Measurements from ENCODE around the gene SIPA1L3. TPM values are rescaled to one million over a fixed set of nuclear protein-coding genes. Genes with fewer than 3 reads are reported as not detected.

The SIPA1L3 gene
- total and polyA plus RNA-seq, 2 experiments from 2014 or later, result 15.7 to 54.1 TPM

- TF ChIP-seq POLR2AphosphoS5 (IDR thresholded peaks at IDR 0.05; ENCODE audit: low read depth), result 0 out of 2 replicates have a peak, but pooled peaks have one; percentile 55
- TF ChIP-seq CREB1 (CRISPR knock-in tag; IDR thresholded peaks at IDR 0.05; ENCODE audit: low read depth), result no peak
- TF ChIP-seq, protein P1, sequence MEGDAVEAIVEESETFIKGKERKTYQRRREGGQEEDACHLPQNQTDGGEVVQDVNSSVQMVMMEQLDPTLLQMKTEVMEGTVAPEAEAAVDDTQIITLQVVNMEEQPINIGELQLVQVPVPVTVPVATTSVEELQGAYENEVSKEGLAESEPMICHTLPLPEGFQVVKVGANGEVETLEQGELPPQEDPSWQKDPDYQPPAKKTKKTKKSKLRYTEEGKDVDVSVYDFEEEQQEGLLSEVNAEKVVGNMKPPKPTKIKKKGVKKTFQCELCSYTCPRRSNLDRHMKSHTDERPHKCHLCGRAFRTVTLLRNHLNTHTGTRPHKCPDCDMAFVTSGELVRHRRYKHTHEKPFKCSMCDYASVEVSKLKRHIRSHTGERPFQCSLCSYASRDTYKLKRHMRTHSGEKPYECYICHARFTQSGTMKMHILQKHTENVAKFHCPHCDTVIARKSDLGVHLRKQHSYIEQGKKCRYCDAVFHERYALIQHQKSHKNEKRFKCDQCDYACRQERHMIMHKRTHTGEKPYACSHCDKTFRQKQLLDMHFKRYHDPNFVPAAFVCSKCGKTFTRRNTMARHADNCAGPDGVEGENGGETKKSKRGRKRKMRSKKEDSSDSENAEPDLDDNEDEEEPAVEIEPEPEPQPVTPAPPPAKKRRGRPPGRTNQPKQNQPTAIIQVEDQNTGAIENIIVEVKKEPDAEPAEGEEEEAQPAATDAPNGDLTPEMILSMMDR (conservative IDR thresholded peaks at IDR 0.05; ENCODE audit: low read depth in 2 of 2), result no peak
Measured at GRCh38 chr19:37906869-37907734, at the start of gene SIPA1L3 (continued).

- no peak overlapping the region for H3K4me2 ChIP-seq
- Mint-ChIP-seq H3K4me1 (peaks cover 18% of the 10 kb centered on the region), H3K36me3 (ENCODE audit: low read depth) (peaks cover 4% of the 10 kb centered on the region), H3K27me3 (ENCODE audit: insufficient read depth, low read depth, poor library complexity) (peaks cover 4% of the 10 kb centered on the region), H3K4me3 (no peak overlapping the region), H3K27ac (no peak overlapping the region), H3K9me3 (peaks cover 17% of the 10 kb centered on the region)
- no peak overlapping the region for H3K27ac ChIP-seq (ENCODE audit: low read depth)
- peaks cover 20% of the 10 kb centered on the region for H3K4me1 ChIP-seq (ENCODE audit: insufficient read depth)
- H3K79me2 ChIP-seq (replicated peaks; ENCODE audit: insufficient read depth), result no peaks in the 10 kb centered on the region
- ATAC-seq (no peak), DNase-seq (ENCODE audit: low spot score) (no peak)
- H3K27me3 ChIP-seq (ENCODE audit: insufficient read depth), result no peaks in the 10 kb centered on the region
- H4K20me1 ChIP-seq (replicated peaks; ENCODE audit: insufficient read depth), result no peaks in the 10 kb centered on the region
- H2AFZ ChIP-seq, result peak overlapping the region; percentile 10; the same call in 1 of the 2 replicates
- no peak overlapping the region for H3K4me3 ChIP-seq
- H3K9me2 ChIP-seq (ENCODE audit: insufficient read depth), result peaks cover 3% of the 10 kb centered on the region; the same call in 1 of the 2 replicates
- H3F3A ChIP-seq (replicated peaks; ENCODE audit: low read depth), result 0 out of 2 replicates have a peak, but pooled peaks cover 4% of the 10 kb centered on the region
- H3K36me3 ChIP-seq (ENCODE audit: insufficient read depth), result no peaks in the 10 kb centered on the region
- TF ChIP-seq EZH2 (IDR thresholded peaks at IDR 0.05; ENCODE audit: low read depth, unreplicated experiment), result no peak
- TF ChIP-seq CREB1 (CRISPR knock-in tag; IDR thresholded peaks at IDR 0.05; ENCODE audit: low read depth), result no peak
- TF ChIP-seq JUNB (IDR thresholded peaks at IDR 0.05; ENCODE audit: unreplicated experiment), result no peak
- TF ChIP-seq EZH2phosphoT487 (IDR thresholded peaks at IDR 0.05; ENCODE audit: unreplicated experiment), result no peak
- no peak for TF ChIP-seq ZNF114 (CRISPR knock-in tag; IDR thresholded peaks at IDR 0.05)
- TF ChIP-seq NANOG (IDR thresholded peaks at IDR 0.05; ENCODE audit: borderline replicate concordance), result no peak
- TF ChIP-seq, protein P2, sequence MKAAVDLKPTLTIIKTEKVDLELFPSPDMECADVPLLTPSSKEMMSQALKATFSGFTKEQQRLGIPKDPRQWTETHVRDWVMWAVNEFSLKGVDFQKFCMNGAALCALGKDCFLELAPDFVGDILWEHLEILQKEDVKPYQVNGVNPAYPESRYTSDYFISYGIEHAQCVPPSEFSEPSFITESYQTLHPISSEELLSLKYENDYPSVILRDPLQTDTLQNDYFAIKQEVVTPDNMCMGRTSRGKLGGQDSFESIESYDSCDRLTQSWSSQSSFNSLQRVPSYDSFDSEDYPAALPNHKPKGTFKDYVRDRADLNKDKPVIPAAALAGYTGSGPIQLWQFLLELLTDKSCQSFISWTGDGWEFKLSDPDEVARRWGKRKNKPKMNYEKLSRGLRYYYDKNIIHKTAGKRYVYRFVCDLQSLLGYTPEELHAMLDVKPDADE (IDR thresholded peaks at IDR 0.05), result no peak
- TF ChIP-seq, protein P3, sequence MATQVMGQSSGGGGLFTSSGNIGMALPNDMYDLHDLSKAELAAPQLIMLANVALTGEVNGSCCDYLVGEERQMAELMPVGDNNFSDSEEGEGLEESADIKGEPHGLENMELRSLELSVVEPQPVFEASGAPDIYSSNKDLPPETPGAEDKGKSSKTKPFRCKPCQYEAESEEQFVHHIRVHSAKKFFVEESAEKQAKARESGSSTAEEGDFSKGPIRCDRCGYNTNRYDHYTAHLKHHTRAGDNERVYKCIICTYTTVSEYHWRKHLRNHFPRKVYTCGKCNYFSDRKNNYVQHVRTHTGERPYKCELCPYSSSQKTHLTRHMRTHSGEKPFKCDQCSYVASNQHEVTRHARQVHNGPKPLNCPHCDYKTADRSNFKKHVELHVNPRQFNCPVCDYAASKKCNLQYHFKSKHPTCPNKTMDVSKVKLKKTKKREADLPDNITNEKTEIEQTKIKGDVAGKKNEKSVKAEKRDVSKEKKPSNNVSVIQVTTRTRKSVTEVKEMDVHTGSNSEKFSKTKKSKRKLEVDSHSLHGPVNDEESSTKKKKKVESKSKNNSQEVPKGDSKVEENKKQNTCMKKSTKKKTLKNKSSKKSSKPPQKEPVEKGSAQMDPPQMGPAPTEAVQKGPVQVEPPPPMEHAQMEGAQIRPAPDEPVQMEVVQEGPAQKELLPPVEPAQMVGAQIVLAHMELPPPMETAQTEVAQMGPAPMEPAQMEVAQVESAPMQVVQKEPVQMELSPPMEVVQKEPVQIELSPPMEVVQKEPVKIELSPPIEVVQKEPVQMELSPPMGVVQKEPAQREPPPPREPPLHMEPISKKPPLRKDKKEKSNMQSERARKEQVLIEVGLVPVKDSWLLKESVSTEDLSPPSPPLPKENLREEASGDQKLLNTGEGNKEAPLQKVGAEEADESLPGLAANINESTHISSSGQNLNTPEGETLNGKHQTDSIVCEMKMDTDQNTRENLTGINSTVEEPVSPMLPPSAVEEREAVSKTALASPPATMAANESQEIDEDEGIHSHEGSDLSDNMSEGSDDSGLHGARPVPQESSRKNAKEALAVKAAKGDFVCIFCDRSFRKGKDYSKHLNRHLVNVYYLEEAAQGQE (IDR thresholded peaks at IDR 0.05; ENCODE audit: unreplicated experiment), result no peak
- TF ChIP-seq, protein P1 (conservative IDR thresholded peaks at IDR 0.05; ENCODE audit: low read depth in 2 of 2), result no peak
- no peak for TF ChIP-seq POLR2AphosphoS5 (IDR thresholded peaks at IDR 0.05; ENCODE audit: low read depth)
- no peak for TF ChIP-seq ZNF331 (CRISPR knock-in tag; IDR thresholded peaks at IDR 0.05; ENCODE audit: low read depth)
- no peak for TF ChIP-seq STAT1 (IDR thresholded peaks at IDR 0.05; ENCODE audit: unreplicated experiment)
Measured at GRCh38 chr19:37864501-37864900, 42.5 kb upstream of the SIPA1L3 start.

All from GM23338 (cell line).